ENCODE results near the gene SLC2A6.

The SLC2A6 gene

GRCh38 chr9:133478851-133479711 lies at the start of gene SLC2A6:
SLC2A6 (minus strand) TSS chr9:133479099; CDS start chr9:133479059, 40 bp downstream.
- peak; percentile 49 for DNase-seq (ENCODE audit: low read depth)

- DNase-seq (ENCODE audit: low read depth), result no peak
Measured at GRCh38 chr9:133528001-133528875, 49.3 kb upstream of the SLC2A6 start.

GRCh38 chr9:133527444-133527920 lies 48.6 kb upstream of the SLC2A6 start:
- no peak for DNase-seq (ENCODE audit: low read depth)

- no peak for DNase-seq (ENCODE audit: low read depth)
Measured at GRCh38 chr9:133526721-133527321, 47.9 kb upstream of the SLC2A6 start.

- DNase-seq (ENCODE audit: low read depth), result no peak
Measured at GRCh38 chr9:133525677-133526076, 46.8 kb upstream of the SLC2A6 start.

GRCh38 chr9:133524679-133525228 lies 45.9 kb upstream of the SLC2A6 start, which contains the start of gene MYMK:
MYMK (minus strand) TSS chr9:133524959; CDS start chr9:133524844, 115 bp downstream.
- DNase-seq (ENCODE audit: low read depth), result no peak

- DNase-seq (ENCODE audit: low read depth), result no peak
Measured at GRCh38 chr9:133524146-133524545, 45.2 kb upstream of the SLC2A6 start.

GRCh38 chr9:133523106-133523505 lies 44.2 kb upstream of the SLC2A6 start:
- no peak for DNase-seq (ENCODE audit: low read depth)

GRCh38 chr9:133522073-133522910 lies 43.4 kb upstream of the SLC2A6 start:
- DNase-seq (ENCODE audit: low read depth), result no peak

GRCh38 chr9:133521122-133522072 lies 42.5 kb upstream of the SLC2A6 start:
- DNase-seq (ENCODE audit: low read depth), result no peak

GRCh38 chr9:133520121-133520835 lies 41.4 kb upstream of the SLC2A6 start:
- DNase-seq (ENCODE audit: low read depth), result no peak

GRCh38 chr9:133519693-133520092 lies 40.8 kb upstream of the SLC2A6 start:
- no peak for DNase-seq (ENCODE audit: low read depth)

- no peak for DNase-seq (ENCODE audit: low read depth)
Measured at GRCh38 chr9:133518706-133519449, 40.0 kb upstream of the SLC2A6 start.

GRCh38 chr9:133518200-133518599 lies 39.3 kb upstream of the SLC2A6 start:
- no peak for DNase-seq (ENCODE audit: low read depth)

GRCh38 chr9:133517711-133518110 lies 38.8 kb upstream of the SLC2A6 start:
- DNase-seq (ENCODE audit: low read depth), result no peak

- no peak for DNase-seq (ENCODE audit: low read depth)
Measured at GRCh38 chr9:133516961-133517350, 38.1 kb upstream of the SLC2A6 start.

- DNase-seq (ENCODE audit: low read depth), result no peak
Measured at GRCh38 chr9:133516256-133516960, 37.5 kb upstream of the SLC2A6 start.

Data from HS-5 (cell line).